HG03139 (cell line): ENCODE results near the gene PITPNM1.

Experiments used
- ATAC-seq: cut with Tn5 transposase; IDR thresholded peaks from one replicate; pipeline ENCODE4 v1.9.1; 2021; ENCODE audit not compliant: unreplicated experiment

The PITPNM1 gene

DNA sequence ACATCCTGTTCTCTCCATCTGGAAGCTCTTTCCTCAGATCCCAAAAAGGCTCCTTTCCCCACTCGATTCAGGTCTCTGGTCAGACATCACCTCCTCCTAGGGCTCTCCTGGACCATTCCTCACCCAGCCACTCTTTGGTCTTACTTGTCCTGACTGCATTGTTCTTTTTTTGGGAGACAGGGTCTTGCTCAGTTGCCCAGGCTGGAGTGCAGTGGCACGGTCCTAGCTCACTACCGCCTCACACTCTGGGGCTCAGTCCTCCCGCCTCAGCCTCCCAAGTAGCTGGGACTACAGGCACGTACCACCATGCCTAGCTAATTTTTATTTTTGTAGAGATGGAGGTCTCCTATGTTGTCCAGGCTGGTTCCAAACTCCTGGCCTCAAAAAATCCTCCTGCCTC is 59.6 kb downstream of the PITPNM1 start:
- ATAC-seq: no peak

GRCh38 chr11:67442504-67443404 is 62.4 kb downstream of the PITPNM1 start:
- no peak for ATAC-seq
